Peyer's patch (tissue), 4 donors: ENCODE results near the gene SCIMP. TPM values are rescaled to one million over a fixed set of nuclear protein-coding genes. Genes with fewer than 3 reads are reported as not detected.

Experiments used
- DNase-seq, 3 donors: peaks; one replicate each; pipeline ENCODE4 v3.0.0-alpha.2; 2017 to 2019
- H3K27ac ChIP-seq, 4 donors: fragments of 200-600 bp; sonication (generic); one replicate each; pipeline ENCODE4 v1.5.1; 2016 to 2019
- H3K27me3 ChIP-seq, 2 donors: fragments of 200-600 bp; sonication (generic); one replicate each; pipeline ENCODE4 v1.5.1; 2019
- H3K36me3 ChIP-seq, 3 donors: fragments of 200-600 bp; sonication (generic); one replicate each; pipeline ENCODE4 v1.5.1; 2016 to 2019
- H3K4me1 ChIP-seq, 4 donors: fragments of 200-600 bp; sonication (generic); one replicate each; pipeline ENCODE4 v1.5.1; 2016 to 2019
- H3K4me3 ChIP-seq, 4 donors: fragments of 200-600 bp; sonication (generic); 1 replicate in 3 of 4; 2 replicates in 1 of 4; pipeline ENCODE4 v1.5.1; 2016 to 2019; ENCODE audit warnings: mild to moderate bottlenecking in 1 of 4
- H3K9me3 ChIP-seq, 4 donors: fragments of 200-600 bp; sonication (generic); one replicate each; pipeline ENCODE4 v1.5.1; 2016 to 2019; ENCODE audit warnings: mild to moderate bottlenecking in 1 of 4
- POLR2A ChIP-seq, 2 donors: fragments of 450-650 bp; IDR thresholded peaks; one replicate each; pipeline ENCODE4 v1.5.1; 2017; ENCODE audit warnings: antibody characterized with exemption in 2 of 2, mild to moderate bottlenecking in 2 of 2, moderate library complexity in 2 of 2
- total RNA-seq, 4 donors: library from RNA; depleted of rRNA; stranded (reverse); fragments of >200 nt; gene quantifications; one replicate each; pipeline ENCODE4 v1.1.0, GENCODE V29; 2016
- TF ChIP-seq, protein P1 (sequence below), 6 experiments: fragments of 450-650 bp in 4 of 6; fragments of 200-600 bp in 2 of 6; sonication (generic) in 1 of 6; IDR thresholded peaks; one replicate each; pipeline ENCODE4 v1.5.1; 2017 to 2019; ENCODE audit warnings: antibody characterized with exemption in 6 of 6, mild to moderate bottlenecking in 3 of 6, moderate library complexity in 1 of 6

SCIMP gene
- total RNA-seq, 4 donors from 2014 or later, result 0.35 to 16.5 (median 1.5) TPM; not detected in 1

- DNase-seq, result no peak
- no peak overlapping the region for H3K27ac ChIP-seq
Observed at GRCh38 chr17:5260542-5260941, 25.9 kb upstream of the SCIMP start.

DNA sequence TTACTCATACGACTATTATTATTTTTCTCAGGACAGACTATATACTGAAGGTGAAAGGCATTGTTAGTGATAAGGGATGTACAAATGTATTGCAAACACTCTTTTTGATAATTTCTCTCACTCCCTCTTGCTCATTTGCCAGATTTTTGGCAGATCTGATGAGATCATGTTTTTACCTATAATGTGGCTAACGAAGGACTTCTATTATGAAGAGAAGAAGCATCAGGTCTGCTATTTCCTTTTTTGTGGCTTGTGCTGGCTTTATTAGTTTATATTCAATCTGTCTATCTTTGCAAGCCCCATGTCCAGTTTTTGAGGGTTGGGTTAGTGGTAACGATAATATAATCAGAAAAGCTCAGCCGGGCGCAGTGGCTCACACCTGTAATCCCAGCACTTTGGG, 22.5 kb upstream of the SCIMP start:
- no peak for TF ChIP-seq POLR2A (IDR thresholded peaks at IDR 0.05)
- TF ChIP-seq, protein P1, sequence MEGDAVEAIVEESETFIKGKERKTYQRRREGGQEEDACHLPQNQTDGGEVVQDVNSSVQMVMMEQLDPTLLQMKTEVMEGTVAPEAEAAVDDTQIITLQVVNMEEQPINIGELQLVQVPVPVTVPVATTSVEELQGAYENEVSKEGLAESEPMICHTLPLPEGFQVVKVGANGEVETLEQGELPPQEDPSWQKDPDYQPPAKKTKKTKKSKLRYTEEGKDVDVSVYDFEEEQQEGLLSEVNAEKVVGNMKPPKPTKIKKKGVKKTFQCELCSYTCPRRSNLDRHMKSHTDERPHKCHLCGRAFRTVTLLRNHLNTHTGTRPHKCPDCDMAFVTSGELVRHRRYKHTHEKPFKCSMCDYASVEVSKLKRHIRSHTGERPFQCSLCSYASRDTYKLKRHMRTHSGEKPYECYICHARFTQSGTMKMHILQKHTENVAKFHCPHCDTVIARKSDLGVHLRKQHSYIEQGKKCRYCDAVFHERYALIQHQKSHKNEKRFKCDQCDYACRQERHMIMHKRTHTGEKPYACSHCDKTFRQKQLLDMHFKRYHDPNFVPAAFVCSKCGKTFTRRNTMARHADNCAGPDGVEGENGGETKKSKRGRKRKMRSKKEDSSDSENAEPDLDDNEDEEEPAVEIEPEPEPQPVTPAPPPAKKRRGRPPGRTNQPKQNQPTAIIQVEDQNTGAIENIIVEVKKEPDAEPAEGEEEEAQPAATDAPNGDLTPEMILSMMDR (IDR thresholded peaks at IDR 0.05), result no peak
- H3K4me3 ChIP-seq, result no peak overlapping the region
- no peaks in the 10 kb centered on the region for H3K9me3 ChIP-seq

More at GRCh38 chr17:5260542-5260941, 25.9 kb upstream of the SCIMP start:
- no peak overlapping the region for H3K4me3 ChIP-seq
- H3K9me3 ChIP-seq, result no peaks in the 10 kb centered on the region
- TF ChIP-seq POLR2A (IDR thresholded peaks at IDR 0.05), result no peak
- TF ChIP-seq, protein P1 (IDR thresholded peaks at IDR 0.05), result no peak
- H3K27me3 ChIP-seq, result no peaks in the 10 kb centered on the region
- no peaks in the 10 kb centered on the region for H3K4me1 ChIP-seq
- no peaks in the 10 kb centered on the region for H3K36me3 ChIP-seq

GRCh38 chr17:5254903-5255521, 20.4 kb upstream of the SCIMP start:
- Histone ChIP-seq H3K9me3 (no peaks in the 10 kb centered on the region), H3K4me3 (no peak overlapping the region), H3K36me3 (no peaks in the 10 kb centered on the region), H3K27ac (peak overlapping the region in 1 of 4 donors; percentile 58), H3K4me1 (no peaks in the 10 kb centered on the region), H3K27me3 (no peaks in the 10 kb centered on the region)
- peak in 2 of 3 donors; percentile 43 to 61 for DNase-seq
- TF ChIP-seq POLR2A (IDR thresholded peaks at IDR 0.05), result no peak
- TF ChIP-seq, protein P1 (IDR thresholded peaks at IDR 0.05), result no peak

More for the DNA sequence above, 22.5 kb upstream of the SCIMP start:
- no peaks in the 10 kb centered on the region for H3K27me3 ChIP-seq
- H3K36me3 ChIP-seq, result no peaks in the 10 kb centered on the region
- DNase-seq, result no peak
- no peak overlapping the region for H3K27ac ChIP-seq
- no peaks in the 10 kb centered on the region for H3K4me1 ChIP-seq

- peak overlapping the region in 1 of 4 donors; percentile 58 for H3K27ac ChIP-seq
- no peak overlapping the region for H3K4me3 ChIP-seq
- H3K9me3 ChIP-seq, result no peaks in the 10 kb centered on the region
- no peaks in the 10 kb centered on the region for H3K27me3 ChIP-seq
- no peaks in the 10 kb centered on the region for H3K36me3 ChIP-seq
- no peak for TF ChIP-seq POLR2A (IDR thresholded peaks at IDR 0.05)
- TF ChIP-seq, protein P1 (IDR thresholded peaks at IDR 0.05), result no peak
- no peak for DNase-seq
- H3K4me1 ChIP-seq, result no peaks in the 10 kb centered on the region
Observed at GRCh38 chr17:5254414-5254813, 19.8 kb upstream of the SCIMP start.

DNA sequence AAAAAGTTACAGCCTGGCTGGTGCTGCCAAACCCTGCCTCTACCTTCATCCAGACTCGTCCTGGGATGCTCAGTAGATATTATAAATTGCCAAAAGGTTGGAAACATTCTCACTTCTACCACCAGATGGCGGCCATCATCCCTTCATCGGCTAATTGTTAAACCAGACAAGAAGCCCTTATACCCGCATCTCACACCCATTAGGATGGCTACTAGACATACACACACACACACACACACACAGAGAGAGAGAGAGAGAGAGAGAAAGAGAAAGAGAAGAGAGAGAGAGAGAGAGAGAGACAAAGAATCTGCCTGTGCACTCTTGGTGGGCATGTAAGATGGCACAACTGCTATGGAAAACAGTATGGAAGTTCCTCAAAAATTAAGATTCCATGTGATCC, 15.0 kb upstream of the SCIMP start:
- H3K4me3 ChIP-seq, result no peak overlapping the region
- no peaks in the 10 kb centered on the region for H3K36me3 ChIP-seq
- no peaks in the 10 kb centered on the region for H3K27me3 ChIP-seq
- no peaks in the 10 kb centered on the region for H3K4me1 ChIP-seq
- peak in 2 of 3 donors; percentile 66 to 85 for DNase-seq
- no peak overlapping the region for H3K27ac ChIP-seq
- TF ChIP-seq POLR2A (IDR thresholded peaks at IDR 0.05), result no peak
- TF ChIP-seq, protein P1 (IDR thresholded peaks at IDR 0.05), result peak; percentile 48 to 80 (median 72)
- H3K9me3 ChIP-seq, result no peaks in the 10 kb centered on the region
